ENCODE measurements around the gene EFCAB10.

GRCh38 chr7:105621617-105622016 is 40.3 kb upstream of the EFCAB10 start:
- TF ChIP-seq SIN3A (IDR thresholded peaks at IDR 0.05; ENCODE audit: borderline replicate concordance, low read depth, low read length) (no peak), CTCF (IDR thresholded peaks at IDR 0.05) (no peak), RAD21 (IDR thresholded peaks at IDR 0.05; ENCODE audit: low read length) (no peak)

Measured in SK-N-SH (cell line).